Measurements from ENCODE around the gene RUNX3.

The RUNX3 gene

DNA sequence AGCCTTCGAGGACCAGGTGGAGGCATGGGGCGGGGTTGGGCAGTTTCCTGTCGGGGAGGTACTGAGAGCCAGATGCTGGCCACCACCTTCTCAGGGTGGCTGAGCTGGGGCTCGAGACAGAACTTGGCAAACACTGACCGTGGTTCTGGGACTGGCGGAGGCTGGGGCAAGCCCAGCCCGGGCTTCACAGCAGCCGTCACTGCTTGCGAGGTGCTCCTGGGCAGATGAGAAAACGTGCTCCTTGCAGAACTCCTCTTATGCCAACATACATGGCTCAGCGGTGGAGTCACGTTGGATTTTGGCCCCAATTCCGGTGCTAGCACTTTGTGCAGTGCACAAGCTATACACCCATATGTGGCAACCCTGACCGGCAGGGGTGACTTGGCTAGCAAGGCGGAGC is 69.2 kb downstream of the RUNX3 start:
- DNase-seq: no peak

DNA sequence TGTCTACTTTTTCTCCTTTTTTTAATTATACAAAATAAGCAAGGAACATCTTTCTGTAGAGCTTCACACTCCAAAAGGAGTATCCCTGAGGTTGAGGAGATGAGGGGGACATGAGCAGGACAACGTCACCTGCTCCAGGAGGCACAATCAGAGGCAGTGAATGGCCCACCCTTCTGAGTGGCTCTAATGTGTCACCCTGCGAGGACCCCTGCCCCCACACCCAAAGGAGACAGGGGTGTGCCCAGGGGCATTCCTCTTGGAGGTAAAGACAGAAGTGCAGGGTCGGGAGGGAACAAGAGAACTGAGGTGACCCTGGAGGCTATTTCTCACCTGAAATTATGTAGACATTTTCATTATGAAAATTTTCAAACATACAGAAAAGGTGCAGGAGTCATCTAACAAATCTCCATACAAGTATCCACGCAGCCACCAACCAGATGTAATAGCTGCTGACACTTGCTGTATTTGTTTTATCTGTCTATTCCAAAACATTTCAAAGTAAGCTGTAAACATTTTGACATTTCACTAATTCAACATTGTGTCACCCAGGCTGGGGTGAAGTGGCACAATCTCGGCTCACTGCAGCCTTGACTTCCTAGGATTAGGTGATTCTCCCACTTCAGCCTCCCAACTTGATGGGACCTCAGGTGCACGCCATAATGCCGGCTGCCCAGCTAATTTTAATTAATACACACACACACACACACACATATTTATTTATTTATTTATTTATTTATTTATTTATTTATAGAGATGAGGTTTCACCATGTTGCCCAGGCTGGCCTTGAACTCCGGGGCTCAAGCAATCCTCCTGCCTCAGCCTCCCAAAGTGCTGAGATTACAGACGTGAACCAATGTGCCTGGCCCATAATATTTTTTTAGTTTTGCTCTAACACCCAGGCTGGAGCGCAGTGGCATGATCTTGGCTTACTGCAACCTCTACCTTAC is 70.7 kb downstream of the RUNX3 start:
- no peak for DNase-seq

DNA sequence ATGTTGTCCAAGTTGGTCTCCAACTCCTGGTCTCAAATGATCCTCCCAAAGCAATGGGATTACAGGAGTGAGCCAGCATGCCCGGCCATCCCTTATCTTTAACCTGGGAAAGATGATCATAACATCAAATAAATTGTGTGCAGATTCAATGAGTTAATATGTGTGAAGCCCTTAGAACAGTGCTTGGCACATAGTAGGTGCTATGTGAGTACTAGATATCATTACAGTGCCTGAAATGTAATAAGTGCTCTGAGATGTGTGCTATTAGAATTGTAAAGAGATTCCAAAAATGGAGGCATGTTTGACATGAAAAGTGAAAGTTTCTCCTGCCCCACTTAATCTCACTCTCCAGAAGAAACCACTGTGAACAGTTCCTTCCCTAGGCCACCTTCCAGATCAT is 71.8 kb downstream of the RUNX3 start:
- no peak for DNase-seq

DNA sequence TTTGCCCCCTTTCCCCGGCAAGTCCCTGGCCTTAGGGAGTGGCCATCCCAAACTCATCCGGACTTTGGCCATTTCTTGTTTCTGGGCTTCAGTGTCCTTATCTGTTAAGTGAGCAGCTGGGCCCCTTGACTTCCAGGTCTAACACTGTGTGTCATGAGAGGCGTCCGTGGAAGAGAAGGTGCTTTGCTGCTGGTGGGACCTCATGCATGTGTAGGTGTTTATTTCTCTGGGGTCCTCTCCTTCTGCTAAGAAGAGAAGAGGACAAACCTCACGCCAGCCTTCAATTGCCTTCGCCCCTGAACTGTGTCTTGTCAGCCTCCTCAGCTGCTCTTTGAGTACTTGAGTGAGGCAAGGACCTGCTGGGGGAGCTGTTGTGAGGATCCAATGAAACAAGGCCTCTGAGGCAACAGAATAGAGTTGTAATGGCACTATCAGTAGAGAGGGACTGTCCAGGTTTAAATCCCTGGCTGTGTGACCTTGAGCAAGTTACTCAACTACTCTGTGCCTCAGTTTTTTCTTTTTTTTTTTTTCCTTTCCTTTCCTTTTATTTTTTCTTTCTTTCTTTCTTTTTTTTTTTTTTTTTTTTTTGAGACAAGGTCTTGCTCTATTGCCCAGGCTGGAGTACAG is 72.5 kb downstream of the RUNX3 start:
- no peak for DNase-seq

DNA sequence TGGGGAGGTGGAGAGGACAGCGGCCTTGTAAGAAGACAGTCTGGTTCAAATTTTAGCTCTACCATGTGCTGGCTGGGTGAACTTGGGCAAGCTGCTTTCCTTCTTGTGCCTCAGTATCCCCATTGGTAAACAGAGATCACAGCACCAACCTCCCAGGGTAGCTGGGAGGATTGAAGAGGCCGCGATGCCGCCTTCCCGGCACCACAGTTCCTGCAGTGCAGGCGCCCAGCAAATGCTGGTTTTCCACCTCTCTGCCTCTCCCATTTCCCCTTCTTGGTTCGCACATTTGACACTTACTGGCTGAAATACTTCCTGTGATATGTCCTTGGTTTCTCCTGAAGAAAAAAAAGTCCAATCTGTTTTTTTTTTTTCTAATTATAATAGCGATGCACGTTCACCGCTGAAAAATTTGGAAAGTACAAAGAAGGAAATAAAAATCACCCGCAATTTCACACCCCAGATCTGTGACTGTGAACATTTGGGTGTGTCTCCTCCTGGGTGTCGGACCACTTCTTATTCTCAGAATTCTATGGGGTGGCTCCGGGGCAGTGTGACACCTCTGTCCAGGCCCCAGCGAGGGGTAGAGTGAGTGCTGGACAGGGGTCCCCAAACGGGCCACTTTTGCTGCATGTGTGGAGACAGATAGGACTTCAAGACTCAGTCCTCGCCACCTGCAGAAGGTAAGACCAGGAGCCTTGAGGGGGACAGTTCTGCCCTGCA is 73.1 kb downstream of the RUNX3 start:
- no peak for DNase-seq

DNA sequence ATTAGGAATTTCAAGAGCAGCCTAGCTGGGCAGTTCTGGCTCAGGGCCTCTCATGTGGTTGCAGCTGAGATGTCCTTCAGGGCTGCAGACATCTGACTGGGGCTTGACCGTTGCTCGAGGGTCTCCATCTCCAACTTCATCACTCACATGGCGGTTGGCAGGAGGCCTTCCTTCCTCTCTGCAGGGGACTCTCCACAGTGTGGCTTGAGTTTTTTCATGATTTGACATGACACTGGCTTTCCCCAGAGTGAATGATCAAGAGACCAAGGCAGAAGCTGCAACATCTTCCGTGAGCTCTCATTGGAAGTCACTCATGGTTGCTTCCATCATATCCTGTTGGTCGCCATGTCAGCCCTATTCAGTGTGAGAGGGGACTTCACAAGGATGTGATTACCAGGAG is 74.6 kb downstream of the RUNX3 start:
- DNase-seq: no peak

DNA sequence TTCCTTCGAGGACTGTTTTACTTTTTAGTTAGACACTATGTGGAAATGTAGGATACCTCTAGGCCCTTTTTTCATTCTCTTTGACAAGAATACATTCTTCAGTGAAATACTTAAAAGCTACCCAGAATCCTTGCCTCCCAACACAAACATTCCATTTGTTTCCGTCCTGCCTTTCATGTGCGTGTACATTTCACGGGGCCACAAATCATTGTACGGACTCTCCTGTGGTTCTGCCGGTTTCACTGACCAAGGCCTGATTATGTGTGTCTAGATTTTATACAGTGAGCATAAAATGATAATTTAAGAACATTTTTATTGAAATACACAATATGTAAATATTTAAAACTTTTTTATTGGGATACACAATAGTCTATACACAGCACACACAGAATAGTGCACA is 76.4 kb downstream of the RUNX3 start:
- DNase-seq: no peak

DNA sequence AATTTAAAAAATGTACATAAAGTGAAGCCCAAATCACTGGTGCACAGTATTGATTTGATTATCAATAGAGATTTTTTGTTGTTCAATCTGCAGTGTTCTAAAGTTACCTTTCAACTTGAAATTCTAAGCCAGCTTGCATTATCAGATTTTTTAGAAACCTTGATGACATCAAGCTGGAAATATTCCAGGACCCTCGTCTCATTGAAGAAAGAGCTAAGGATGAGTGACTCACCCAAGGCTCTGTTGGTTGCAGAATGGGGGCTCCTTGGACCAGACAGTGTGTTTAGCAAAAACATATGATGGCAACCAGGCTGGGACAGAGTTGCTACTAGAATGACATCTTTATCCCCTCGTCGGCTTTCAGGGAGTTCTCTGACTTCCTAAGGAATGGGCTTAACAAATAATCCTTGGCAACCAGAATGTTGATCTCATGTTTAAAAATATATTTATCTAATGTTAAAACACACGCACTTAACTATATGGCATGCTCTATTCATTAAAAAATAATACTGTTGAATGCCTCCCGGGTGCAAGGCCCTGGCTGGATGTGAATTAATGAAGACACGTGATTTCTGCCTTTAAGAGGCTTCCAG is 79.7 kb downstream of the RUNX3 start:
- DNase-seq: no peak

DNA sequence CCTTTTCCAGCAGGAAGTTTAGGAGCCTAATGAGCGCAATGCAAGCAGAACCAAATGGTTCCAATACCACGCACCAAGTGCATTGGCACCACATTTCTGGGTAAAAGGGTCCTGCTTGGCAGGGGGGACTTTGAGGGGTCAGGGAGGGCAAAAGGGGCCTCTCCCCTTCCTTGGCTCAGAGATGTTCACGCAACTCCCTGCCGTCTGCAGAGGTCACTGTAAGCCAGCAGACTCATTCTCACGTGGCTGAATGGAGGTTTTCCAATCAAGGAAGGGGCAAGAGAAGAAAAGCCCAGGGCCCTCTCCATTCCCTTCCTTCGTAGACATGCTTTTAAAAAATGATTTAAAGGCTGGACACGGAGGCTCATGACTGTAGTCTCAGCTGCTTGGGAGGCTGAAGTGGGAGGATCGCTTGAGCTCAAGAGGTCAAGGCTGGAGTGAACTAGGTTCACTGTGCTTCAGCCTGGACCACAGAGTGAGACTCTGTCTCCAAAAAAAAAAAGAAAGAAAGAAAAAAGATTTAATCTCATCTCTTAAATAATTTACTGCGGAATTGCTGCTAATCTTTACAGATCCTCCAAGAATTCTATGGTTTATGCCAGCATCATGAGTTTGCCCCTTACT is 80.3 kb downstream of the RUNX3 start:
- no peak for DNase-seq
